H9 (cell line): Measurements from ENCODE around the gene OXSR1. TPM values are rescaled to one million over a fixed set of nuclear protein-coding genes. Genes with fewer than 3 reads are reported as not detected.

Experiments
- DNase-seq: peaks from one replicate; pipeline ENCODE4 v3.0.0-alpha.2; 2017
- H2AFZ ChIP-seq: one replicate; pipeline ENCODE4 v1.6.1; 2013; ENCODE audit warnings: mild to moderate bottlenecking, low read length, control low read depth, moderate library complexity
- H2AK5ac ChIP-seq: 2 replicates; pipeline ENCODE4 v1.6.1; 2013; ENCODE audit warnings: low read length, control low read depth, mixed read lengths; ENCODE audit not compliant: insufficient read length
- H2BK120ac ChIP-seq: one replicate; pipeline ENCODE4 v1.6.1; 2013; ENCODE audit warnings: low read depth, mild to moderate bottlenecking, low read length, control low read depth, inconsistent platforms; ENCODE audit not compliant: poor library complexity, severe bottlenecking
- H2BK12ac ChIP-seq: 2 replicates; pipeline ENCODE4 v1.6.1; 2013; ENCODE audit warnings: low read length, control low read depth, mixed read lengths, low read depth; ENCODE audit not compliant: insufficient read length
- H2BK15ac ChIP-seq: 2 replicates; pipeline ENCODE4 v1.6.1; 2013; ENCODE audit warnings: low read depth, low read length, control low read depth
- H2BK20ac ChIP-seq: one replicate; pipeline ENCODE4 v1.6.1; 2013; ENCODE audit warnings: low read depth, mild to moderate bottlenecking, low read length, control low read depth, inconsistent platforms; ENCODE audit not compliant: poor library complexity, severe bottlenecking
- H2BK5ac ChIP-seq: 2 replicates; pipeline ENCODE4 v1.6.1; 2013; ENCODE audit warnings: low read length, control low read depth, mixed read lengths; ENCODE audit not compliant: insufficient read length
- H3K14ac ChIP-seq: 2 replicates; pipeline ENCODE4 v1.6.1; 2013; ENCODE audit warnings: low read length, control low read depth; ENCODE audit not compliant: insufficient read depth
- H3K18ac ChIP-seq: 2 replicates; pipeline ENCODE4 v1.6.1; 2013; ENCODE audit warnings: low read depth, mild to moderate bottlenecking, mixed read lengths, low read length, control low read depth; ENCODE audit not compliant: insufficient read length
- H3K23ac ChIP-seq: 2 replicates; pipeline ENCODE4 v1.6.1; 2013; ENCODE audit warnings: low read length, control low read depth, mixed read lengths, low read depth; ENCODE audit not compliant: insufficient read length
- H3K23me2 ChIP-seq: 2 replicates; pipeline ENCODE4 v1.6.1; 2013; ENCODE audit warnings: low read depth, mild to moderate bottlenecking, mixed read lengths, low read length, control low read depth; ENCODE audit not compliant: insufficient read length, poor library complexity, severe bottlenecking
- H3K27ac ChIP-seq: 2 replicates; pipeline ENCODE4 v1.5.1; 2013; ENCODE audit warnings: low read length, control low read depth, mixed read lengths, low read depth; ENCODE audit not compliant: insufficient read length
- H3K27me3 ChIP-seq: 2 replicates; pipeline ENCODE4 v1.6.1; 2013; ENCODE audit warnings: low read length, control low read depth, inconsistent platforms; ENCODE audit not compliant: insufficient read depth
- H3K4ac ChIP-seq: 2 replicates; pipeline ENCODE4 v1.6.1; 2013; ENCODE audit warnings: low read depth, mild to moderate bottlenecking, control low read depth, inconsistent platforms, low read length, moderate library complexity
- H3K4me1 ChIP-seq: 2 replicates; pipeline ENCODE4 v1.6.1; 2013; ENCODE audit warnings: low read length, control low read depth, inconsistent platforms; ENCODE audit not compliant: insufficient read depth
- H3K4me2 ChIP-seq: 2 replicates; pipeline ENCODE4 v1.6.1; 2013; ENCODE audit warnings: low read length, control low read depth, mixed read lengths; ENCODE audit not compliant: insufficient read length, insufficient read depth
- H3K56ac ChIP-seq: 2 replicates; pipeline ENCODE4 v1.6.1; 2013; ENCODE audit warnings: low read depth, mild to moderate bottlenecking, mixed read lengths, low read length, control low read depth; ENCODE audit not compliant: insufficient read length
- H3K79me1 ChIP-seq: 2 replicates; pipeline ENCODE4 v1.6.1; 2013; ENCODE audit warnings: low read depth, mild to moderate bottlenecking, moderate library complexity, low read length, control low read depth, inconsistent platforms; ENCODE audit not compliant: insufficient read depth, poor library complexity, severe bottlenecking
- H3K79me2 ChIP-seq: 2 replicates; pipeline ENCODE4 v1.6.1; 2013; ENCODE audit warnings: low read length, control low read depth, inconsistent platforms; ENCODE audit not compliant: insufficient read depth
- H3K9ac ChIP-seq: 2 replicates; pipeline ENCODE4 v1.6.1; 2013; ENCODE audit warnings: low read length, control low read depth, mixed read lengths; ENCODE audit not compliant: insufficient read length; ENCODE audit errors: extremely low read depth
- H3K9me3 ChIP-seq: one replicate; pipeline ENCODE4 v1.6.1; 2013; ENCODE audit warnings: low read depth, low read length, inconsistent platforms; ENCODE audit not compliant: control insufficient read depth
- H3T11ph ChIP-seq: one replicate; pipeline ENCODE4 v1.6.1; 2013; ENCODE audit warnings: mild to moderate bottlenecking, low read length, control low read depth, inconsistent platforms
- H4K20me1 ChIP-seq: one replicate; pipeline ENCODE4 v1.6.1; 2013; ENCODE audit not compliant: control insufficient read depth, insufficient read length, insufficient read depth
- H4K5ac ChIP-seq: 2 replicates; pipeline ENCODE4 v1.6.1; 2013; ENCODE audit warnings: low read depth, mild to moderate bottlenecking, mixed read lengths, low read length, control low read depth; ENCODE audit not compliant: insufficient read length
- H4K8ac ChIP-seq: replicated peaks from 2 replicates; pipeline ENCODE4 v1.6.1; 2013; ENCODE audit warnings: low read length, control low read depth, mixed read lengths, low read depth; ENCODE audit not compliant: insufficient read length
- H4K91ac ChIP-seq: 2 replicates; pipeline ENCODE4 v1.6.1; 2013; ENCODE audit warnings: low read depth, mild to moderate bottlenecking, moderate library complexity, mixed read lengths, low read length, control low read depth; ENCODE audit not compliant: insufficient read length
- H3K27ac Mint-ChIP-seq, 3 experiments: 2 replicates in 2 of 3; 3 replicates in 1 of 3; pipeline ENCODE4 v1.8.0; 2020 to 2021; ENCODE audit warnings: mixed read lengths in 3 of 3, mild to moderate bottlenecking in 1 of 3, moderate library complexity in 1 of 3
- H3K27me3 Mint-ChIP-seq: 2 replicates; pipeline ENCODE4 v1.8.0; 2021; ENCODE audit warnings: low read depth, mild to moderate bottlenecking, moderate library complexity, mixed read lengths
- H3K36me3 Mint-ChIP-seq, 3 experiments: 2 replicates in 2 of 3; 3 replicates in 1 of 3; pipeline ENCODE4 v1.8.0; 2020 to 2021; ENCODE audit warnings: low read depth in 3 of 3, mixed read lengths in 3 of 3; ENCODE audit not compliant: insufficient read depth in 1 of 3
- H3K4me1 Mint-ChIP-seq, 2 experiments: 2 replicates each; pipeline ENCODE4 v1.8.0; 2020; ENCODE audit warnings: mixed read lengths in 2 of 2
- H3K4me3 Mint-ChIP-seq, 2 experiments: 2 replicates in 1 of 2; 3 replicates in 1 of 2; pipeline ENCODE4 v1.8.0; 2020 to 2021; ENCODE audit warnings: mild to moderate bottlenecking in 2 of 2, mixed read lengths in 2 of 2, moderate library complexity in 1 of 2
- H3K9me3 Mint-ChIP-seq, 2 experiments: 2 replicates in 1 of 2; 3 replicates in 1 of 2; pipeline ENCODE4 v1.8.0; 2020; ENCODE audit warnings: mild to moderate bottlenecking in 2 of 2, mixed read lengths in 2 of 2, moderate library complexity in 1 of 2
- WGBS: extraction: QIAGEN DNeasy Blood & Tissue Kit; methylation state at CpG from one replicate; pipeline ENCODE4 v1.1.7; 2013; ENCODE audit warnings: missing lambda C conversion rate, low lambda C conversion rate, mixed read lengths; ENCODE audit not compliant: insufficient read length; ENCODE audit errors: extremely low coverage; 5-methylcytosine and 5-hydroxymethylcytosine counted together
- total RNA-seq: library from RNA; stranded (reverse); gene quantifications from 2 replicates; pipeline ENCODE4 v1.2.1, GENCODE V29; 2021
- TF ChIP-seq, protein P1 (sequence below): fragments of 200-600 bp; sonication (generic); conservative IDR thresholded peaks from 3 replicates; pipeline ENCODE4 v1.8.0; 2021; ENCODE audit warnings: antibody characterized with exemption, mild to moderate bottlenecking

OXSR1 gene
- total RNA-seq, 1 experiment from 2014 or later: 54.1 TPM

- TF ChIP-seq, protein P1, sequence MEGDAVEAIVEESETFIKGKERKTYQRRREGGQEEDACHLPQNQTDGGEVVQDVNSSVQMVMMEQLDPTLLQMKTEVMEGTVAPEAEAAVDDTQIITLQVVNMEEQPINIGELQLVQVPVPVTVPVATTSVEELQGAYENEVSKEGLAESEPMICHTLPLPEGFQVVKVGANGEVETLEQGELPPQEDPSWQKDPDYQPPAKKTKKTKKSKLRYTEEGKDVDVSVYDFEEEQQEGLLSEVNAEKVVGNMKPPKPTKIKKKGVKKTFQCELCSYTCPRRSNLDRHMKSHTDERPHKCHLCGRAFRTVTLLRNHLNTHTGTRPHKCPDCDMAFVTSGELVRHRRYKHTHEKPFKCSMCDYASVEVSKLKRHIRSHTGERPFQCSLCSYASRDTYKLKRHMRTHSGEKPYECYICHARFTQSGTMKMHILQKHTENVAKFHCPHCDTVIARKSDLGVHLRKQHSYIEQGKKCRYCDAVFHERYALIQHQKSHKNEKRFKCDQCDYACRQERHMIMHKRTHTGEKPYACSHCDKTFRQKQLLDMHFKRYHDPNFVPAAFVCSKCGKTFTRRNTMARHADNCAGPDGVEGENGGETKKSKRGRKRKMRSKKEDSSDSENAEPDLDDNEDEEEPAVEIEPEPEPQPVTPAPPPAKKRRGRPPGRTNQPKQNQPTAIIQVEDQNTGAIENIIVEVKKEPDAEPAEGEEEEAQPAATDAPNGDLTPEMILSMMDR: no peak
- no peaks in the 10 kb centered on the region for H3K27me3 Mint-ChIP-seq
- Histone ChIP-seq H3K79me1 (no peaks in the 10 kb centered on the region), H3T11ph (no peak overlapping the region), H2BK12ac (no peak overlapping the region), H3K4me1 (no peaks in the 10 kb centered on the region), H4K20me1 (no peaks in the 10 kb centered on the region), H3K23ac (no peak overlapping the region), H3K56ac (no peak overlapping the region), H4K91ac (no peak overlapping the region), H2BK20ac (no peak overlapping the region), H3K18ac (no peak overlapping the region), H2BK15ac (no peak overlapping the region), H3K4ac (no peak overlapping the region), H3K9me3 (no peaks in the 10 kb centered on the region), H3K27ac (no peak overlapping the region), H3K4me2 (no peak overlapping the region), H4K8ac (no peak overlapping the region), H3K79me2 (no peaks in the 10 kb centered on the region), H3K9ac (no peak overlapping the region), H4K5ac (no peak overlapping the region), H3K23me2 (no peaks in the 10 kb centered on the region), H2BK120ac (no peak overlapping the region), H2AK5ac (no peak overlapping the region), H2AFZ (no peak overlapping the region), H2BK5ac (no peak overlapping the region), H3K27me3 (no peaks in the 10 kb centered on the region), H3K14ac (no peak overlapping the region)
- DNase-seq: no peak
- no peak overlapping the region for H3K4me3 Mint-ChIP-seq
- peaks cover 3 to 23% (median 12%) of the 10 kb centered on the region in 3 experiments; a peak in 6 of 7 replicates for H3K36me3 Mint-ChIP-seq
- WGBS: no CpG with 5 or more reads among the region's 1 CpG
- H3K4me1 Mint-ChIP-seq: no peaks in the 10 kb centered on the region
- H3K27ac Mint-ChIP-seq: no peak overlapping the region; a peak in 1 of 7 replicates
- no peaks in the 10 kb centered on the region for H3K9me3 Mint-ChIP-seq
Measured at GRCh38 chr3:38257583-38257982, 92.2 kb downstream of the OXSR1 start.
